IMR-90 (cell line): ENCODE measurements around the gene KIFC3.

ENCODE experiments used
- CTCF ChIP-seq: conservative IDR thresholded peaks from 2 replicates; pipeline ENCODE4 v1.5.1; 2012; ENCODE audit warnings: mild to moderate bottlenecking, low read depth, low read length, improper control_type of control experiment
- FOS ChIP-seq: fragments of 150-350 bp; IDR thresholded peaks from 2 replicates; pipeline ENCODE4 v1.6.1; 2016; ENCODE audit warnings: low read depth, low read length
- MAZ ChIP-seq: IDR thresholded peaks from 2 replicates; pipeline ENCODE4 v1.6.1; 2012; ENCODE audit warnings: low read depth, mild to moderate bottlenecking, low read length, improper control_type of control experiment, moderate library complexity, borderline replicate concordance

GRCh38 chr16:57735755-57736418 is 66.4 kb downstream of the KIFC3 start, which contains the start of gene KATNB1:
- no peak for TF ChIP-seq MAZ
- no peak for TF ChIP-seq CTCF
- no peak for TF ChIP-seq FOS
